GM12872 (cell line): ENCODE measurements around the gene NUMA1.

Experiments used
- TF ChIP-seq, protein P1 (sequence below): IDR thresholded peaks from 3 replicates; pipeline ENCODE4 v1.5.1; 2011; ENCODE audit warnings: low read depth, mild to moderate bottlenecking, low read length, moderate library complexity; ENCODE audit not compliant: insufficient read depth

Gene NUMA1

DNA sequence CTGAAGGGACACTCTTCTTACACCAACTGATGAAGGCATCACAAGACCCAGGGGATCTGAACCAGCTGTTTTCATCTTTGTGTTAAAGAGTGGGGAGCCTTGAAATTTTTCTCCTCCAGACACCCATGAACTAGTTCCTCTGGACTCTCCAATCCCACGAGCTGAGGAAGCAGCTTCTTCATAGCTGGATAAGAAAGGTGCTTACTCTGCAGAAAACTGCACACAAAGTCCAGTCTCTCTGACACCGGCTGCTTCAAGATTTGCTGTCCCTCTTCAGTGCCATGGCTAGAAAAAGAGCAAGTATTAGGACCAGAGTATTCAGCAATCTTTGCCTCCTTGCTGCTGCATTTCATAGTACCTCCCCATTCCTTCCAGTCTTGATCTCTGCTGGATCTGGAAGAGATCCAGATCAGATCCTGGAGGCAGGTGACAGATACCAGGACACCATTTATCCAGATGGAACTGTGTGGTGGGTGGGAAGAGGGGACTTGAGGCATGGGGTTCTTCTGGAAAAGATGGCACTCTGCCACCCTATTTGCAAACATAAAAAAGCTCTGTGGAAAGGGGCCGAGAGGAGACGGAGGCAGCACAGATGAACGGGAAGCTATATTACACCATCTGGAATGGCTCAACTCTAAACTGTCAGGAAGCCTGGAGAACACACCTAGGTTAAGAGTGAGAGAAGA, 56.1 kb downstream of the NUMA1 start:
- TF ChIP-seq, protein P1, sequence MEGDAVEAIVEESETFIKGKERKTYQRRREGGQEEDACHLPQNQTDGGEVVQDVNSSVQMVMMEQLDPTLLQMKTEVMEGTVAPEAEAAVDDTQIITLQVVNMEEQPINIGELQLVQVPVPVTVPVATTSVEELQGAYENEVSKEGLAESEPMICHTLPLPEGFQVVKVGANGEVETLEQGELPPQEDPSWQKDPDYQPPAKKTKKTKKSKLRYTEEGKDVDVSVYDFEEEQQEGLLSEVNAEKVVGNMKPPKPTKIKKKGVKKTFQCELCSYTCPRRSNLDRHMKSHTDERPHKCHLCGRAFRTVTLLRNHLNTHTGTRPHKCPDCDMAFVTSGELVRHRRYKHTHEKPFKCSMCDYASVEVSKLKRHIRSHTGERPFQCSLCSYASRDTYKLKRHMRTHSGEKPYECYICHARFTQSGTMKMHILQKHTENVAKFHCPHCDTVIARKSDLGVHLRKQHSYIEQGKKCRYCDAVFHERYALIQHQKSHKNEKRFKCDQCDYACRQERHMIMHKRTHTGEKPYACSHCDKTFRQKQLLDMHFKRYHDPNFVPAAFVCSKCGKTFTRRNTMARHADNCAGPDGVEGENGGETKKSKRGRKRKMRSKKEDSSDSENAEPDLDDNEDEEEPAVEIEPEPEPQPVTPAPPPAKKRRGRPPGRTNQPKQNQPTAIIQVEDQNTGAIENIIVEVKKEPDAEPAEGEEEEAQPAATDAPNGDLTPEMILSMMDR: no peak

DNA sequence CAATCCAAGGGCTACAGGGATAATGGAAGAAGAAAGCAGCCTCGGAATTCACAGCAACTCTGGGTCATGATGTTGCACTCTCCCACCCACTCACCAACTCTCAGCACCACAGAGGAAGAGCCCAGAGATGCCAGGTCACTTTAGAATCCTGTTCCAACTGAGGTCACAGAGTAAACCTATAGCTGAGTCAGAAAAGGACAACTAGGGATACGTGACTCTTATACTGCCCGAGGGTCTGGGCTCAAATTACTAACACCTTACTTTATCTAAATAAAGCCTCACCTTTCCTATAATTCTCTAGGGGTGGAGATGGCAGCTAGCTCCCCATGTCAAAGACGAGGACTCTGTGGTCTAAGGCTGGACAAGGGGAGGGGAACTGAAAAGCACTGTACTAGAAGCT, 57.0 kb downstream of the NUMA1 start:
- TF ChIP-seq, protein P1: no peak

DNA sequence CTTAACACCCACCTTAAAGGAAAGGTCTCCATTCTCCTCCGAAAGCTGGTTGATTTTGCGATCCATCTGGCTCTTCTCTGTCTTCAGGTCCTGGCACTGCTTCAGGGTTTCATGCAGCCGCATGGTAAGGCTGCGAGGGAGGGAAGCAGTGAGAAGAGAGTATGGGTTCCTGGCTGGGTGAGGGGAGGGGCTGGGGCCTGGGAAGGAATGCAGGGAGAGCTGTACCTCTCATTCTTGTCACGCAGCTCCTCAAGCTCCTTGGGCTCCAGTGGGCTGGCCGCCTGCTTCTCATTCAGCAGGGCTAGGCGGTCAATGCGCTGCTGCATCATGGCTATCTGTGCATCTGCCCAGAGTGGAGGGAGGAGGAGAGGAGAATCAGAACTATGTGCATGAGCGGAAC, 62.2 kb downstream of the NUMA1 start:
- TF ChIP-seq, protein P1: no peak

DNA sequence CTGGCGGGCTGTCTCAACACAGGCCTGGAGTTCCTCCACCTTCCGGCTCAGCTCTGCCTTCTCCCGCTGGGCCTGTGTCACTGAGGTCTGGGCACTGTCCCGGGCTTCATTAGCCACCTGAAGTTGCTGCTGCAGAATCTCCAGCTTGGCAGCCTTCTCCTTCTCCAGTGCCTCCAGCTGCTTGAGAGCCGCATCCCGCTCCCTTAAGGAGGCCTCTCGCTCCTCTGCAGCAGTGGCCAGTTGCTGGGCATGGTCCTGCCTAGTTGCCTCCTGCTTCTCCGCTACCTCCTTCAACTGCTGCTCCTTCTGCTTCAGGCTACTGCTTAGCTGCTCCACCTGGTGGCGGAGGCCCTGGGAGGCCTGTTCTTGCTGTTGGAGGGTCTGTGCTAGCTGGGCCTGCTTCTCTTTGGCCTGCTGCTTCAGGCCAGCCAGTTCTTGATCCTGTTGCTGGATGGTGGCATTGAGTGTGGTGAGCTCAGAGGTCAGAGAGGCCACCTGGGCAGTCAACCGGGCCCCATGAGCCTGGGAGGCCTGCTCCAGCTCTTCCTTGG, 64.8 kb downstream of the NUMA1 start:
- TF ChIP-seq, protein P1: peak; percentile 48

DNA sequence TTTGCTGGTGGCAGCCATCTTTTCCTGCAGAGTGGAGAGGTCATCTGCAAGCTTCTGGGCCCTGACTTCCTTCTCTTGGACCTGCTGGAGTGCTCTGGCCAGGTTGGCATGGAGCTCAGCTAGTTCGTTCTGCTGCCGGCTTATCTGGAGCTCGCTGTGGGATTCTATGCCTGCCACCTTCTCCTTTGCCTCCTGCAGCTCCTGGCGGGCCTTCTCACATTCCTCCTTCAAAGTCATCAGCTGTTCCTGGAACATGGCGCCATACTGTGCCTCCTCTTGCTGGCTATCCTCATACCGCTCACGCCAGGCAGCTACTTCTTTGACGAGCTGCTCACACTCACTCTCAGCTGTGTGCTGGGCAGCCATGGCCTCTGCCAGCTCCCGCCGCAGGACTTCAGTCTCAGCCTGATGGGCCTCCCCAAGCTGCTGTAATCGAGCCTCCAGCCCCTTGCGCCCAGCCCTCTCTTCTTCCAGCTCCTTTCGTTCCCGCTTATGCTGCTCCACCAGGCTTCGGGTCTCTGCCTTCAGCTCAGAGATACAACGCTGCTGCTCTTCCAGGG, 65.5 kb downstream of the NUMA1 start:
- TF ChIP-seq, protein P1: no peak

DNA sequence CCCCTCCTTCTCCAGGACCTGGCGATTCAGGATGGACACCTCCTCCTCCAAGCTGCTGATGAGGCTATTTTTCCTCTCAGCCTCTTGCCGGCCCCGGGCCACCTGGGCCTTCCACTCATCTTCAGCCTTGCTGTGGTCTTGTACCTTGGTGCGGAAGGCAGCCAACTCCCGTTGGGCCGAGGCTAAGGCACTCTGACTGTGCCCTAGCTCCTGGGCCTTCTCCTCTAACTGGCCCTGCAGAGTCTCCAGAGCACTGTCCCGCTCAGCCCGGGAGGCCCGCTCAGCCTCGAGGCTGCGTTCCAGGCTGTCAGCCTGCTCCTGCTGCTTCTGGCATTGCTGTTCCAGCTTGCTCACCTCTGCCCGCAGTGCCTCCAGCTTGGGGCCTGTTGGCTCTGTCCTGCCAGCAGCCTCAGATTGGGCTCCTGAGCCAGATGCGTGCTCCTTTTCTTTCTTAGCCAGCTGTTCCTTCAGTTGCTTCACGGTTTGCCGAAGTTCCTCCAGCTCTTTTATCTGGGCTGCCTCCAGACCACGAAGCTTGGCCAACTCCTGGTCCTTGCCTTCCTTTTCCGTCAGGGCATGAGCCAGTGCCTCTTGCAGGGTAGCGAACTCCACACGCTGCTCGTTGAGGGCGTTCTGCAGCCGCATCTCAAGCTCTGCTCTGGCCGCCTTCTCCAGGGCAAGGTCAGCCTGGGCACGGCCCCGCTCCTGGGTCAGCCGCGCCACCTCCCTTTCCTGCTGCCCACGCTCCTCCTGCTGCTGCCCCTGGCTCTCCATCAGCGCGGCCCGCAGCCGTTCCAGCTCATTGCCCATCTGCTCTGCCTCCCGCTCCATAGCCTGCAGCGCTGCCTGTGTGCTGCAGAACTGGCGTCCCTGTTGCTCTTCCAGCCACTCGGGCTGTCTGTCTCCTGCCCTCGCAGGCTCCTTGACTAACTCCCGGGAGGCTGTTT, 66.3 kb downstream of the NUMA1 start:
- TF ChIP-seq, protein P1: no peak
